SKM-1 treated with dmso at 0.1 percent for 144 hours (cell line): Measurements from ENCODE around the gene IFT172.

Experiments used
- DNase-seq: peaks from one replicate; lab custom pipeline; 2025; ENCODE audit not compliant: unreplicated experiment; lab: John Stamatoyannopoulos, UW

The IFT172 gene

DNA sequence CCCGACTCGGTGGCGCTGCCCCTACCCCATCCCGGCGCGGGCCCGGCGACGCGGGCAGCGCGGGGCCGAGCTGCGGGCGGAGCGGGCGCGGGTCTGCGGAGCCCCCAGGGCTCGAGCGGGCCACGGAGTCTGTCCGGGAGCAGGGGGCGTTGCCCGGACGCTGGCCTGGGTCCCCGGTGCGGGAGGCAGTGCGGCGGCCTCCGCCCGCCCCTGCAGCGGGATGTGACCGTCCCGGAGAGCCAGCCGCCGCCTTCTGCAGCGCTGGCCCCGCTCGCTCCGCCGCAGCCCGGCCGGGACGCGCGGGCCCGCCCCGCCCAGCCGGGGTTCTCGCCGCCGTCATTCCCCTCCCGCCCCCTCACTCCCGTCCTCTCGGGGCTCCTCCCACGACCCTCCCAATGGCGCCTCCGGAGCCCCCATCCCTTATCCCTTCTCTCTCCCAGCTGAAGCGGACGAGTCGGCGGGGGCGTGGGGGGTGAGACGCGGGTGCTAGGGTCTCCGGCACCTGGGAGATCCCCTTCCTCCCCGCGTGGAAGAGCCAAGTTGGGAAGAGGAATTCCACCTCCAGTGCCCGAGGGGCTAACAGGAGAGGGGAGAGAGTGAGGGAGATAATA, 5.5 kb upstream of the IFT172 start, which contains the start of gene FNDC4:
TSS of gene FNDC4 (minus strand) at position 257 of the 611 bp plus-strand sequence. CDS start 521 bp downstream, outside the sequence.
- no peak for DNase-seq

DNA sequence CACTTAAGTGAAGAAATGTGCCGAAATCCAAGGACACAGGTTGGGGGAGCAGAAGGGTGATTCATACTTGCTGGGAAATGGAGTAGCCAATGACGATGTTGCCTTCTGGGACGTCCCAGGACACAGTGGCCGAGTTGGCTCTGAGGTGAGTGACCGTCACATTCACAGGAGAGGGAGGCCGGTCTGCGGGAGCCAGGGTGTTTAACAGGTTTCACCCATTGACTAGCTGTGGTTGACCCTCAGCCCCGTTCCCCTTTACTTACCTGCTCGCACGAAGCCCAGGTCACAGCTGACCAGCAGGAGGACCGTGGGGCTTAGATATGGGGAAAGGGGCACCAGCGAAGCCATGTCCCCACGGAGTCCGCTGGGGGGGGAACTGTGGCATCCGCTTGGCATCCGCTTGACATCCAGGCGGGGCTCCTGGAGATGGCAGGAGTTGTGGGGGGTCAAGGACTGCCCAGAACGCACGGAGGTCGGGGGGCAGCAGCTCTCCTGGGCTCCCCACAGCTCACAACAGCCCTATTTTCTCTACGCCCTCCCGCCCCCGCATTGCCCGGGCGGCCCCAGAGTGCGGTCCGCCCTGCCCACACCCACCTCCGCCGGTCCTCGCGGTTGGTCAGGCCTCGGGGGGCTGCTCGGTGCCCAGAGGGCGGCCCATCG, 4.9 kb upstream of the IFT172 start:
- DNase-seq: no peak

- no peak for DNase-seq
Observed at GRCh38 chr2:27493948-27494283, 4.4 kb upstream of the IFT172 start.

DNA sequence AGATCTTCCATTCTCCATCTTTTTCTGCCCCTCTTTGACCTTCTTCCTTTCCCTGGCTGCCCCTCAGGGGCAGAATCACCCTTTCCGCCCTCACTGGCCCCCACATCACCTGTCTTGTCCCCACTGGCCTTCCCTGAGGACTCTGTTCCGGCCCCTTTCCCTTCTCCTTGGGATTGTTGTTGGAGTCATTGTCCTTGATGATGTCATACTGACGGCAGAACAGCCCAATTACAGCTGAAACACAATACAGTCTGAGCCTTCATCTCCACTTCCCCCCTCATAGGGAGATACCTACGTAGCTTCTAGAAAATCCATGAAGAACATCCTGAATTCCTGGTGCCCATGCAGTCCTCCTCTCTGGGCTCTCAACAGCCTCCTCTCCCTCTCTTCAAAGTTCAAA, 3.0 kb upstream of the IFT172 start:
- no peak for DNase-seq

DNA sequence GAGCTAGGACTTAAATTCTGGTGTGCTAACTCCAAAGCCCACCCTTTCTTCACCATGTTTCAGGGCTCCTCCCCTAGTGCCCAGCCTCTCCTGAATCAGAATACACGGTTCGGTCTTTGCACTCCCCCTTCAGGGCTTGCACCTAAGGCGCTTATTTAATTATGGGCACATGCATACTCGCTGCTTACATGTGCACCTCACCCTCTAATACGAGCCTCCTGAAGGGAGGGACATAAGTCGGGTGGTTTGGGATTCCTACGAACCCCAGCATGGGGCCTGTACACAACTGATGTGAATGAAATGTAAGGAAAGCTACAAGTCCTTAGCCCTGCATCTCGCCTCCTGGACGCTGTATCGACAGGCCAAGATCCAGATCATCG, 435 bp downstream of the IFT172 start:
- no peak for DNase-seq

DNA sequence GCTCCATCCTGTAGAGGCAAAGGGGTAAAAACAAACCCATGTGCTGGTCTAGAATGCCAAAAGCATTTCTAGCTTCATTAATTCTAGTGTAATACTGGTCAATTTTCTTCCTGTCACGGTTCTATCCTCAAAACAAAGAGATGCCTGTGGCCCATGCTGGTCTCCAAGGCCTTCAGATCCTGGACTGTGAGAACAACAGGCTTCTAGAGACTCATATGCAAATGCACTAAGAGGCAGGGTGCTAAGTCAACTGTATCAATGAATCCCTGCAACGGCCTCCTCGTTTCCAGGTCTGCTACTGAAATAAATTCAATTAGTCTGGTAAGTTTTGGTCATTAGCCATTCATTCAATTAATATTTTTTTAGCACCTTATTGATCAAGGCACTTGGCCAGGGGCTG, 4.0 kb downstream of the IFT172 start:
- no peak for DNase-seq

GRCh38 chr2:27471961-27472360, 17.6 kb downstream of the IFT172 start:
- no peak for DNase-seq

DNA sequence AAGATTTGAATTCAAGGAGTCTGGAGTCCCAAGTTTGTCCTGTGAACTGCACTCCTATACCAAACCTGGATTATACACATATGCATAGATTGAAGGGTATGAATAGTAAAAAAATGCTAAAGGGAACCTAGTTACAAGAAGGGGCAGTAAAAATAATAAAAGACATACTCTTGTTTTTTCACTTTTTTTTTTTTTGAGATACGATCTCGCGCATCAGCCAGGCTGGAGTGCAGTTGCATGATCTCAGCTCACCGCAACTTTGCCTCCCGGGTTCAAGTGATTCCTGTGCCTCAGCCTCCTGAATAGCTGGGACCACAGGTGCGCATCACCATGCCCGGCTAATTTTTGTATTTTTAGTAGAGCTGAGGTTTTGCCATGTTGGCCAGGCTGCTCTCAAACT, 25.1 kb downstream of the IFT172 start:
- DNase-seq: no peak

DNA sequence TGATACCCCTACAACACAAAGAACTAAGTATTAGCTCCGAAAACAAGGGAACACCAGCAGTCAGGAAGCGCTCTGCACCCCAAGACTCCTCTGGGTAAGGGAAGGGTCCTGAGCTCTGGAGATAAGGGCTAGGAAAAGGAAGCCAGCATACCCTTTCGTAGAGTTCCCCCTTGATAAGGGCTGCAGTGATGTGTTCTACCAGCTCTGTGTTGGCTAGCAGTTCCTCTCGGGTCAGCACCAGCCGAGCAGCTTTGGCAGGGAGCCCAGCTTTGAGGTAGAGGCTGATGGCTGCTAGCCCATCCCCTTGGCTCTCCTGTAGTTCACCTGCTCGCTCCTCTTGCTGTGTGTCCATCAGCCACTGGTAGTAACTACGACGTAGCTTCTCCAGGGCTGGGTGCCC, 28.4 kb downstream of the IFT172 start:
- no peak for DNase-seq

- no peak for DNase-seq
Observed at GRCh38 chr2:27453968-27454367, 35.6 kb downstream of the IFT172 start.

- no peak for DNase-seq
Observed at GRCh38 chr2:27451095-27451494, 38.4 kb downstream of the IFT172 start.

- no peak for DNase-seq
Observed at GRCh38 chr2:27448381-27448780, 41.2 kb downstream of the IFT172 start.

GRCh38 chr2:27446057-27446456, 43.5 kb downstream of the IFT172 start:
- DNase-seq: no peak

DNA sequence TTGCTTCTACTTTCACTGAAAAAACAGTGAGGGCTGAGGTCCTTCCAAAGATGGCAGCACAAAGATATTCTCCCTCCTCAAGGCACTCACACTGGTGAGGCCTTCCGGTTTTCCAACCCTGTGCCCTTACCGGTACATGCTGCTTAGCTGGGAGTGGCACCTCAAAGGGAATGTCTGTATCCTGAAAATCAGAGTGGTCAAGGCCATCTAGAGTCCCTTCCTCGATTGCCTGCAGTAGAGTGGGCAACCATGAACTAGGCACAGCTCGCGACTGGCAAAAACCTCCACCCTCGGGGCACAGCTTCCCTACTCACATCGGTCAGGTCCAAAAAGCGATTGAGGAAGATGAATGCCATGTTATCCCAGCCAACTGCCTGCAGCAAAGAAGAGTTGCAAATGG, 43.9 kb downstream of the IFT172 start:
- DNase-seq: no peak

DNA sequence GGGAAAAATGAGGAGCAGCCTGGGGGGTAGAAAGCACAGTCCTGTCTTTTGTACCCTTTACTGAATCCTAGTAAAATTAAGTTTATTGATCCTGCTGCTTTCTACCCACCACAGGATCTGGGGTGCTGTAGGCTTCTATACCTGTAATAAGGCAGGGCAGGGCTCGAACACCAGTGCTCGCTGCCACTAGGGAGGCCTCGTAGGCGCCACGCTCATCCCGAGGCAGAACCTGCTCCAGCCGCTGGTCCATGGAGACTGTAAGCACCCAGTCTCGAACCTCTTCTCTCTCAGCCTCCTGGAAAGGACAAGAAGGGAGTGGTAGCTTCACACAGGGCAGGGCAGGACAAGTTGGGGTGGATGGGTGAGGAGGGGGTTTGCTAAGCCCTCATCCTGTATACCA, 44.4 kb downstream of the IFT172 start:
- DNase-seq: no peak

DNA sequence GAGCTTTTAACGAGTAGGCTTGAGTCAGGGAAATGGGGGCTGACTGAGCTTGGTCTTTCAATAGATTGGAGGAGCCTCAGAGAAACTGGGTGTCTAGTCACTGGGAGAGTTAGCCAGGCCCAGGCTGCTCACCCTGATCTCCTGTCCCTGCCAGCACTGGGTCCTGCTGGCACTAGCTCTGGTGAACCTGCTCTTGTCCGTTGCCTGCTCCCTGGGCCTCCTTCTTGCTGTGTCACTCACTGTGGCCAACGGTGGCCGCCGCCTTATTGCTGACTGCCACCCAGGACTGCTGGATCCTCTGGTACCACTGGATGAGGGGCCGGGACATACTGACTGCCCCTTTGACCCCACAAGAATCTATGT, 46.6 kb downstream of the IFT172 start:
- DNase-seq: no peak

- no peak for DNase-seq
Observed at GRCh38 chr2:27441958-27442919, 47.3 kb downstream of the IFT172 start, which contains the start of gene KRTCAP3. KRTCAP3 (plus strand) TSS chr2:27442381; CDS start chr2:27442413, 32 bp downstream.

DNA sequence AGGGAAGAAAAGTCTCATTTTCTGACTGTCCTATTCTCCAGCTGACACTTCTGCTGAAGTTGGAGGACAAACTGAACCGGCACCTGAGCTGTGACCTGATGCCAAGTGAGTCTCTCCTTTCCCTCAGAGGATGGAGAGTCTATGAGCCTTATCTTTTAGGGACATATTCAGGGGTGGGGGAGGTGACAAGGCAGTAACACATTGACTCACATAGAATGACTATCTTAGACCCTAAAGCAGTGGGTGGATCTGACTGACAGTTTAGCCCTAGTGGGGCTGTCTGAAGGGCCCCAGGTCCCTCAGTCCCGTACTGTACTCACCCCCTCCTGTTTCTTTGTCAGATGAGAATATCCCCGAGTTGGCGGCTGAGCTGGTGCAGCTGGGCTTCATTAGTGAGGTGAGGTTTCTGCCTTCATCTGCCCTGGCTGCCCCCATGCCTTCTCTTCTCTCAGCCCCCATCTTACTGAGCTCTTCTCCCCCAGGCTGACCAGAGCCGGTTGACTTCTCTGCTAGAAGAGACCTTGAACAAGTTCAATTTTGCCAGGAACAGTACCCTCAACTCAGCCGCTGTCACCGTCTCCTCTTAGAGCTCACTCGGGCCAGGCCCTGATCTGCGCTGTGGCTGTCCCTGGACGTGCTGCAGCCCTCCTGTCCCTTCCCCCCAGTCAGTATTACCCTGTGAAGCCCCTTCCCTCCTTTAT, 48.2 kb downstream of the IFT172 start:
- DNase-seq: no peak

GRCh38 chr2:27435628-27436027, 53.9 kb downstream of the IFT172 start:
- no peak for DNase-seq

- no peak for DNase-seq
Observed at GRCh38 chr2:27431395-27431794, 58.1 kb downstream of the IFT172 start.

DNA sequence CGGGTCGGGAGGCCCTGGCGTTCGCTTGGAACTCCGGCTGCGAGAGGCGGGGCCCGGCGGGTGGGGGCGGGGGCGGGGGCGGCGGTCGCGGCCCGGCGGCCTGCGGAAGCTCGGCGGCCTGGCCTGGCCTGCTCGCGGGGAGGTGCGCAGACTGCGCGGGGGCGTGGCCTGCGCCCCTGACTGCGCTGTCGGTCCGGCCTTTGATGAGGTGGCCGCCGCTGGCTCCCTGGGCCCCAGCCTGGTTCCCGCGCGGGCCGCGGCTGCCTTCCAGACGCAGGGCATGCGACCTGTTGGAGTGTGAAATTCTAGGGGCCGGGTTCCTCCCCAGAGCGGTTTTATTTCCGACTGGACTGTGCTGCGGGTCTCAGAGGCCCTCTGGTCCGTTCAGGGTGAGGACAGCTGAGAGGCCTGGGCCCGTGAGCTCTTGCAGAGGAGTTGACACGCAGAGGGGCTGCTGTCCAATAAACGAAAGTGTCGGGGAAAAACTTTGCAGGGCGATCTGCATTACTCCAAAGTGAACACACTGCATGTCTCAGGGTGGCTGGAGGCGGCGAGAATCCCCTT, 60.5 kb downstream of the IFT172 start:
- peak; percentile 60 for DNase-seq
